GM19238 (cell line): ENCODE measurements around the gene CRMP1.

ENCODE experiments used
- DNase-seq: peaks from one replicate; pipeline ENCODE4 v3.0.0; 2011; ENCODE audit warnings: low spot score; ENCODE audit not compliant: insufficient read length

The CRMP1 gene

GRCh38 chr4:5893004-5893580, at the start of gene CRMP1:
CRMP1 (minus strand) TSS chr4:5893086; CDS start chr4:5892969, 117 bp downstream.
- DNase-seq: no peak

GRCh38 chr4:5941601-5942000, 48.7 kb upstream of the CRMP1 start:
- DNase-seq: no peak

- no peak for DNase-seq
Measured at GRCh38 chr4:5940470-5941203, 47.8 kb upstream of the CRMP1 start.

- DNase-seq: no peak
Measured at GRCh38 chr4:5933996-5934831, 41.3 kb upstream of the CRMP1 start.

GRCh38 chr4:5933116-5933515, 40.2 kb upstream of the CRMP1 start:
- DNase-seq: no peak

GRCh38 chr4:5932035-5932568, 39.2 kb upstream of the CRMP1 start:
- DNase-seq: no peak

- DNase-seq: no peak
Measured at GRCh38 chr4:5931526-5931925, 38.6 kb upstream of the CRMP1 start.

- no peak for DNase-seq
Measured at GRCh38 chr4:5930876-5931275, 38.0 kb upstream of the CRMP1 start.

- no peak for DNase-seq
Measured at GRCh38 chr4:5930456-5930855, 37.6 kb upstream of the CRMP1 start.

- no peak for DNase-seq
Measured at GRCh38 chr4:5928844-5929420, 36.0 kb upstream of the CRMP1 start.

GRCh38 chr4:5928274-5928673, 35.4 kb upstream of the CRMP1 start:
- no peak for DNase-seq

- DNase-seq: no peak
Measured at GRCh38 chr4:5927747-5928146, 34.9 kb upstream of the CRMP1 start.

- DNase-seq: no peak
Measured at GRCh38 chr4:5927116-5927515, 34.2 kb upstream of the CRMP1 start.

GRCh38 chr4:5926598-5926997, 33.7 kb upstream of the CRMP1 start:
- DNase-seq: no peak

- no peak for DNase-seq
Measured at GRCh38 chr4:5925419-5926200, 32.7 kb upstream of the CRMP1 start.

GRCh38 chr4:5924461-5925125, 31.7 kb upstream of the CRMP1 start:
- DNase-seq: no peak

GRCh38 chr4:5923376-5923775, 30.5 kb upstream of the CRMP1 start:
- no peak for DNase-seq

GRCh38 chr4:5922556-5922955, 29.7 kb upstream of the CRMP1 start:
- no peak for DNase-seq

GRCh38 chr4:5921981-5922380, 29.1 kb upstream of the CRMP1 start:
- no peak for DNase-seq
